HS-5 (cell line): ENCODE results near the gene UTP15.
A peak's percentile ranks its signal among the peaks of the same experiment; 100 is the strongest.

ENCODE experiments used
- DNase-seq: peaks from one replicate; pipeline ENCODE4 v3.0.0-alpha.2; 2012; ENCODE audit warnings: low read depth

Gene UTP15, protein sequence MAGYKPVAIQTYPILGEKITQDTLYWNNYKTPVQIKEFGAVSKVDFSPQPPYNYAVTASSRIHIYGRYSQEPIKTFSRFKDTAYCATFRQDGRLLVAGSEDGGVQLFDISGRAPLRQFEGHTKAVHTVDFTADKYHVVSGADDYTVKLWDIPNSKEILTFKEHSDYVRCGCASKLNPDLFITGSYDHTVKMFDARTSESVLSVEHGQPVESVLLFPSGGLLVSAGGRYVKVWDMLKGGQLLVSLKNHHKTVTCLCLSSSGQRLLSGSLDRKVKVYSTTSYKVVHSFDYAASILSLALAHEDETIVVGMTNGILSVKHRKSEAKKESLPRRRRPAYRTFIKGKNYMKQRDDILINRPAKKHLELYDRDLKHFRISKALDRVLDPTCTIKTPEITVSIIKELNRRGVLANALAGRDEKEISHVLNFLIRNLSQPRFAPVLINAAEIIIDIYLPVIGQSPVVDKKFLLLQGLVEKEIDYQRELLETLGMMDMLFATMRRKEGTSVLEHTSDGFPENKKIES

DNA sequence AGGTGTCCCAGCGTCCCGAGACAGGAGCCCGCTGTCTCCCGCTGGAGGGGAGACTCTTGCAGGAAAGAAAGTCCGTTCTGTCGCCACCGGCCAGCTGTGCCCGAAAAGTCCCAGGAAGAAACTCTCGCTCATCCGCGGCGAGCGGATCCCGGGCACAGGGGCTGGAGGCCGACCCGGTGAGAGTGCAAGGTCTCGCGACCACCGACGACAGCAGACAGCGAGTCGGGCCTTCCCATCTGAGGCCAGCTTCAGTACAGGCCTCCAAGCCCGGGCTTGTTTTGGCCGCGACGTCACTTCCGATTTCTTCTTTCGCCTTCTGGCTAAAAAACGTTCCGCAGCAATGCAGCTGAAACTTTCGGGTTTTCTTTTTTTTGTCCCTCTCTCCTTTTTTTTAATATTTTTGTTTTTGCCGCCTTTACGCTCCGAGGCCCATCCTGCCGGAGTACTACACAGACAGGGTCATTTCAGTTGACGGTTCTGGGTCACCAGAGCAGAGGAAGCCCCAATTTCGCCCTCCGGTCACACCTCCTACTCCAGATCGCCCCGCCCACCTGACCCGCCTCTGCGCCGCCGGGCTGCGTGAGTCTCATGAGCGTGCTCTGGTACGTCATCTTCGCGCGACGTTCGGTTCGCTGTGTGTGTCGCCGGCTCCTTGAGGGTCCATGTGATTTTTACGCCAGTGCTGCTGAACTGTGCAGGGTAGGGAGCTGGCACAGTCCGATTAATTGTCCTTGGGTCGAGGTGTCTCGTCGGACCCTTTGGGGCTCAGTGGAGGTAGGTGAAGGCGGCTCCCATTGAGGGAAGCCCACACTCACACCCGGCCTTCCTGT lies at the start of gene UTP15, which contains the start of gene ANKRA2:
Gene UTP15 (plus strand): TSS at position 605 of the 830 bp plus-strand sequence. CDS start 1,602 bp downstream, outside the sequence.
Gene ANKRA2 (minus strand): TSS at position 501 of the 830 bp plus-strand sequence. CDS start 2,758 bp downstream, outside the sequence.
- DNase-seq = peak; percentile 91

DNA sequence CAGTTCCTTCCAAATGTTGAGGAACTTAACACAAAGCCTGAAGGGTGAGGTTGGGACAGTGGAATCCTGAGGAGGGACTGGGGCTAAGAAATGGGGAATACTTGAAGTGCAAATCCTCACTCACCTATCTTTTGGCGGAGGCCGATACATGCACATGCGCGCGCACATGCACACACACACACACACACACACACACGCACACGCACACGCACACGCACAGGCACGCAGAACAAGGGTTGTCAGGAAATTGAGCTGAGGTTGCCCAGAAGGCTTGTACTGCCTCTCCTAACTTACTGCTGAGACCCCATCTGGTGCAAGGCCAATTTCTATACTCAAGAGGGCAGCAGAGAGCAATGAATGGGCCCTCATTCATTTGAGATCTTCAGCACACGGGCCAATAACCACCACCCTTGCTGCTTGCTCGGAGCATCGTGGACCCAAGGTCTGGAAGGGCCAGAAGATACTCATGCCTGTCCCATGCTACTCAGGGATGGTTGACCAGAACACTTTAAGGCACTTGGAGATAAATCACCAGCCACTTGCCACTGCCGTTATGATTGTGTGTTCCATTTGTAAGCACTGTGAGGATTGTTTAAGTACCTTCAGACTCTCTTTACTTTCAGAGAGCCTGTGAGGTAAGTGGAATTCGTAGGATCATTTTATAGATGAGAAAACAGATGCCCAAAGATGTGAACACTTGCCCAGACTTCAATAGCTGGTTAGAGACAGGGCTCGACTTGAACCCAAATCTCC lies 45.8 kb upstream of the UTP15 start:
- DNase-seq = peak; percentile 46

DNA sequence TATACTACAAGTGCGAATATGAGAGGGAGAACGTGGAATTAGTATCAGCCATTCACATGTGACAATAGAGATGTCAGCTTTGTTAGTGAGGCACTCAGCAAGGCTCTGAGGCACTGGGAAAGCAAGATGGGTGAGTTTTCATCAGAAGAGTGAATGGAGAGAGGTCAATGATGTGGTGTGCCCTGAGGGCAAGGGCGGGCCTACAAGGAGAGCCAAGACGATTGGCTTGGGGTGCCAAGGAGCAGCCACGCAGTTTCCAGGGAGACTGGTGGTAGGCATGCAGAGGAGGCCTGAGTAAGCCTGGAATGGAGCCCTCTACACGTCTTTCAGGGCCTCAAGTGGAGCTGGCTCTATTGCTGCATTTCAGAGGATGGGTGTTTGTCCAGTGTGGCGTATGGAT lies 42.6 kb upstream of the UTP15 start:
- no peak for DNase-seq

DNA sequence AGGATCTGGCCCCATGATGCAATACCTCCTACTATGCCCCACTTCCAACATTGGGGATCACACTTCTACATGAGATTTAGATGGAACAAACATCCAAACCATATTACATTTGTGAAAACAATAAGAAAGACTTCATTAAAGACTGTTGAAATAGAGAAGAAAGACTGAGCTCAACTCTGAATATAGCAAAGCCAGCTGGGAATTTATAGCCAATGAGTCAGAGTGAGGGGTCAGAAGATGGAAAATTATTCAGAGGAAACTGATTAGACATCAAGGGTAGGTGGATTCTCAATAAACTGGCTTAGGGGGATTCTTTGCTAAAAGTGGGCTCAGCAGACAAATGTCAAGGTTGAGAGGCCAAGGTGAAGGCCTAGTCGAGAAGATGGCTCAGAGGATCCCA lies 41.7 kb upstream of the UTP15 start:
- no peak for DNase-seq

DNA sequence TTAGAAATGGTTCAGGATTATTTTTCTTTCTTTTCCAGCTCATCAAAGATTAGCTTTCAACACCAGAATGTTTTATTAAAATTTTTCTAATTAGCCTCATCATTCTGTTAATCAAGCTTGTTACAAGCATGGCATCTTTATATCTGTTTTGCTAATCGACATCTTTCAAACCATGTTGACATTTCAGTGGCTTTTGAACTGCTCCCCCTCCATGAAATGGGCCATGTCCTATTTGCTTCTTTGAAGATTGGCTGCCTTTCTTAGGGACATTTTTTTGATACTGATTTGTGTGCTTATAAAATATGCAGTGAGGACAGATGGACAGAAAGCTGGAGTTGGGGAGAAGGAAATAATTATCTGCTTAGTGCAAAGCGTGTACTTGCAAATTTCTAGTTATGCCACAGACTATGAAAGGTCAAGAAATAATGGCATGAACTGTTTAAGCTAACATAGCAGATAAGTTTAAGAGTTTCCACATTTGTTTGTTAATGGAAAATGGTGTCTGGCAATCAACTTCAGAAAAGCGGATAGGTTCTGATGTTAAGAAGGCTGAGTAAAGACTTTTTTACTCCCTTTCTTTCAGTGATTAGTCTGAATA lies 39.8 kb upstream of the UTP15 start:
- DNase-seq = no peak

DNA sequence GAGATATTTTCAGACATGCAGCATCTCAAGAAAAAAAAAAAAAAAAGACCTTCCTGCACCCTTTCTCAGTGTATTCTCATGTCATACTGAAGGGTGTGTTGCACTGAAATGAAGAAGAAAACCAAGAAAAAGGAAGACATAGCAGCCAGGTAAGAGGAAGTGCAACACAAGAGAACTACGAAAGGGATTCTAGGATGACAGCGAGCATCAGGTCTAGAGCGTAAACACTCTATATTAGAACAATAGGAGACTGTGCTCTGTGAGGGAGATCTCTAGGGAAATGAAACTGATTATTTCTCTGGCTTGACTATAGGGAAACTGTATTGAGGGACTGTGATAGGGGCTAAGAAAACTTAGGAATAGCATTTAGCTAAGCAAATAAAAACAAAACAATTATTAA lies 37.3 kb upstream of the UTP15 start:
- no peak for DNase-seq

DNA sequence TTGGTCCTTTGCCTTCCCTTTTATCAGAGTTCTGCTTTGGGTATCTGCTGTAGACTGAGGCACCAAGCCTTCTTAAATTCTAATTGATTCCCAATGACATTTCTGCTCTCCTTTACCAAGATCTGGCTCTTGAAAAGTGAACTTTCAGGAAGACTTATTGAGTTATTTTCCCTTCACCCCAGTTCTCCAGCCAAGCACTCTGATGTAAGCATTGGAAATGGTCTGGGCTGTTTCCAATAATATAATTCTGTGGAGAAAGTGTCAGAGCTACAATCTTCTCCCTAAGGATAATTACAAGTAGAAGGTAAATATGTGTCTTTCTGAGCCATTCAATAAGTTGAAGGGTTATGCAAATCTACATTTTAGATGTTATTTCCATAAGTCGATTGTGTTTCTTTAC lies 36.5 kb upstream of the UTP15 start:
- no peak for DNase-seq

DNA sequence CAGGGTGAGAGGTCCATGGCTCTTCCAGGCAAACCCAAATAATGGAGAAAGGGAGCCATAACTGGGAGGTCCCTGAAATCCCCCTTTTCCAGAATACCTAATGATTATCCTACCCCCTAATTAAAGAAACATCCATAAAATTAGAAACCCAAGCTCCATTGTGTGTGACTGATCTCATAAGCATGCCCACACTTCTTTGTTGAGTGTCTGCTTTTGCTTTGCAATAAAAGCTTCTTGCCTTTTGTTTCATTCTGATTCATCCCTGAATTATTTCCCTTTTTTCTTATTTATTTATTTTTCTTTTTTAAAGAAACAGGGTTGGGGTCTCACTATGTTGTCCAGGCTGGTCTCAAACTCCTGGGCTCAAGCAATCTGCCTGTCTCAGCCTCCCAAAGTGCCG lies 34.2 kb upstream of the UTP15 start:
- DNase-seq = no peak

DNA sequence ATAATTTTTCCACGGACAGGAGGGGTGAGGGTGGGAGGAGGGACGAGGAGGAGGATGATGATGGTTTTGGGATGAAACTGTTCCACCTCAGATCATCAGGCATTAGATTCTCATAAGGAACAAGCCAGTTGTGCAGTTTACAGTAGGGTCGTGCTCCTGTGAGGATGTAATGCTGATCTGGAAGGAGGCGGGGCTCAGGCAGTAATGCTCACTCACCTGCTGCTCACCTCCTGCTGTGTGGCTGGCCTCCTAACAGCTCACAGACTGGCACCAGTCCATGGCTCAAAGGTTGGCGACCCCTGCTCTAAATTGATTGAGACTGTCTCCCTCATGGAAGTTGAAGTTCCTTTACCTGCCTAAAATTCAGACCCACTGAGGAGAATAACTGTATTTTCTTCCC lies 33.3 kb upstream of the UTP15 start:
- DNase-seq = no peak

DNA sequence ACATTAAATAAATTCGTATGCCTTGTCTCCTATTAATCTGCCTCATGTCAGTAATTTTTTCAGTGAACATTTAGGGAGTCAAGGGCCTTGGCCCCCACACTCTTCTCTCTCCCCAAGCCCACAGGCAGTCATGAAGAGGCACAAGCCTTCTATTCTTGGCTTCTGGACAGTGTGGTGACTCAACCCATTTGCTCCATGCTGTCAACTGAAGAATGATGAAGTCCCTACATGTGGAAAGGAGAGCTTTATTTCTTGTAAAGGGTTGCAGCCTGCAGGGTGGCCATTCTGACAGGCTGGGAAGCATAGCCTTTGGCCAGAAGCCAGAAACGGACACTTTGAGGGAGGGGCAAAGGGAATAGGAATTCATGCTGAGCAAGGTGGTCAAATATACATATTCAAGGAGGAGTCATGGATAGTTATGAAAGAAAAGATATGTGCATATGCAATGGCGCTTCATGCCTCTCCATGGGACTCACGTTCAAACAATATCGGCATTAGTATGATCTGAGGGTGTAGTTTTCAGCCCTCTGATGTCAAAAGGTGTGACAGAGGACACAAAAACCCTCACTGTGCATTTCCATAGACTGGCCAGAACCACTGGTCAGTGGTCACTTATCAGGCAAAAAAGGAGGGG lies 31.4 kb upstream of the UTP15 start:
- no peak for DNase-seq

DNA sequence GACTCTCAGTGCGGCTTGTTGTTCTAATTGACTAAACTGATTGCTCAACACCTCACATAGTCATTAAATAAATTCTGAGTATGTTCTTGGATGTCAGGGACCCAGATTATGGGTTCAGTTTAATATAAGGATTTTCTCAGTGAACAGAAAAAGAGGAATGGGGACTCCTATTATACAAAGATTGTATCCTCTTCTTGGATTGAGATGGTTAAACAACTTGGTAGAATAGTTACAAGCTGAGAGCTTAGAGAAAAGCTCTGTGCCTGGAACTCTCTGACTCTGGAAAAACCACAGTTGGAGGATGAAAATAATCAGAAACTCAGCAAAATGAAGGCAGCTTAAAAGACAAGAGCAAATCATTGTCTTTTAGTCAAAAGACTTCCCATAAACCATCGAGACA lies 30.6 kb upstream of the UTP15 start:
- DNase-seq = no peak

DNA sequence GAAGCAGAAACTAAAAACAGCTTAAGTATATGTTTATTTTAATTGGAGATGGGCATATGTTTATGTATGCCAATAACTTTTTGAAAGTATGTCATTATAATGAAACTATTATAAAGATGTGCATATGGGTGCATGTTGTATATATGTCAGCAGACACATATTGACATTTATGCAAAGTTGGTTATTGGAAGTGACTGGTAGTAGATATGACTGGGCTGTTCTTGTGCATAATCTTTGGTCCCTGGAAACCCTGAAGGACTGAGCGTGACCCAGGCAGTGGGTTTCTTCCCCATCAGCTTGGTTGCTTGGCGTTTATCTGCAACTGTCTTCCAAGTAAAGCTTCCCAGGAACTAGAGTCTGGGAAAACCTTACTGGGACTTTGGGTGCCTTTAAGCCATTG lies 25.8 kb upstream of the UTP15 start:
- DNase-seq = no peak

DNA sequence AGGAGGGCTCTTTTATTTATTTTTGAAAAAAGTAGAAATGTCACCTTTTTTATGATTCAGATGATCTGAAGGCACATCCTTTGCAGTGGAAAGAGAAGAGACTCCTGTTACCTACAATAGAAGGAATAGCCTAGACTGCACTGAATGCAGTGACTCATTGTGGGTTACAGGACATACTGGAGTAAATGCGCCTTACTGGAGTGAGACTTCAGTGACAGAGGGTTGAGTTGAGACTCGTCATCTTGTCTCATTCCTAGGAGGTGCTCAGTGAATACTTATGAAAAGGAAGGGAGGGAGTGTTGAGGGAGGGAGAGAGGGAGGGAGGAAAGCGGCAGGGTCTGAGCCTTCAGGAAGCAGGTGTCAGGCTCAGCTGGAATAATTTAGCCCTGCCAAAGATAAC lies 25.4 kb upstream of the UTP15 start:
- no peak for DNase-seq

DNA sequence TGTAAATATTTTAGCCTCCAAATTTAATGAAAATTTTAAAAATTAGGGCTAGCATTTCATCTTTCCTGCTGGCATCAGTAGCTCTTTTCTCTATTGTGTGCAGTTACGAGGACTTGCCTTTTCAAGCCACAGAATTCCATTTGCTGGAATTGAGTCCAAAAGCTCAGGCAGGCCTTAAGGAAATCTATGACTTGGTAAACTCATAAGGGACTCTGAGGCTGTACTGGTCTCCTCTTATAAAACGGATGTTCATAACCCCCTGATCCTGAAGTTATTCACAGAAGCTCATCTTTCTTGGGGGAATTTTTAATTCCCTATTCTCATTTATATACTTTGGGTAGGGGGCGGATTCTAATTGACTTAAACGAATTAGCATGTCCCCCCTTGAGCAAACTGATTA lies 23.5 kb upstream of the UTP15 start:
- no peak for DNase-seq

DNA sequence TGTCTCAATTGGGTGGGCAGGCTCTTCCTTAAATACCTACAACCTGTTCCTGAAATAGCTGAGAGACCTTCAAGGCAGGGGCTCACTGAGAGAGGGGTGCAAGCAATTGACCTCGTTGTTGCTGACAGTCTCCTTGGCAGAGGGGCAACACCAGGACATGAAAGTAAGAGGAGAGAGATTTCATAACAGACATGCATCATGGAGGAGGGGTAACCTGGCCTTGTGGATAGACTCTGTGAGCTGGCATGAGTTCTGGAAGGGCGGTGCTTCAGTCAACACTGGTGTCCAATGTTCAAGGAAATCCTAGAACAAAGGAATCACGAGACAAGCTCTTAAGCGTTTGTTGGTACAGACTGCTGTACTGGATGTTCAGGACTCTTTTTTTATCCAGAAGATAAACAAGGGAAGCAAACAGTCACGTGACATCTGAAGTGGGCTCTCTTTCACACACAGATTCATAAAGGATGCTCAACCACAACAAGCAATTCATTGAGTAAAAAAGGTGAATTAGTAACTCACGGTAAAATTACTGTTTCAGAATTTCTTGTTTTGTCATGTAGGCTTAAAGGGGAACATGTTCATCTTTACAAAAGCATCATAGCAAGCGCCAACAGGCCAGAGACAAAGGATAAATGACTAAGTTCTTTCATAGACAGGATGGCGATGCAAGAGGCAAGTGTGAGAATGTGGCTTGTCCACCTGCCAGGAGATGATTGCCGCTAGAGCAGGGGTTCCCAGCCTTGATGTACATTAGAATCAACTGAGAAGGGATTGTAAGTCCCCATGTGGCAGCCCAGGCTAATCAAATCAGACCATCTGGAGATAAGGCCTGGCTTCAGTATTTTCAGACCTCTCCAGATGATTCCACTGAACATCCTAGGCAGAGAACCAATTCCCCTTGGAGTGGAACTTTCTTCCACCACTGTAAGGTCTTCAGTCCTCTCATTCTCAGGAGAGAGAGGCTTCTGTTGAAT lies 20.8 kb upstream of the UTP15 start:
- no peak for DNase-seq

DNA sequence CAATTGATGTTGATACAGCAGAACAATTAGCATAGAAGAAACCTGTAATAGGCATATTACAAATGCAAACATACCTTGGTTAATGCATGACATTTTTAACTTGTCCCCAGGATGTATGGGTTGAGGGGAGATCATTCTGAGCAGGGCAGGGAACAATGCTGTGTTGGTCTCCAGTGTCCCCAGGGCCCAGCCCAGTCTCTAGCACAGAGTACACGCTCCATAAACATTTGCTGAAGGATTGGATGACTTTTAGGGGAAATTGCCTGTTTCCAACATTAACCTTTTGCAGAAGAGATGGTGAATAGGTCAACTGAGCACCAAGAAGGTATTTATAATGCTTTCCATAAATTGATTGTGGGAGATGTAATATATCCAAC lies 20.2 kb upstream of the UTP15 start:
- DNase-seq = no peak

DNA sequence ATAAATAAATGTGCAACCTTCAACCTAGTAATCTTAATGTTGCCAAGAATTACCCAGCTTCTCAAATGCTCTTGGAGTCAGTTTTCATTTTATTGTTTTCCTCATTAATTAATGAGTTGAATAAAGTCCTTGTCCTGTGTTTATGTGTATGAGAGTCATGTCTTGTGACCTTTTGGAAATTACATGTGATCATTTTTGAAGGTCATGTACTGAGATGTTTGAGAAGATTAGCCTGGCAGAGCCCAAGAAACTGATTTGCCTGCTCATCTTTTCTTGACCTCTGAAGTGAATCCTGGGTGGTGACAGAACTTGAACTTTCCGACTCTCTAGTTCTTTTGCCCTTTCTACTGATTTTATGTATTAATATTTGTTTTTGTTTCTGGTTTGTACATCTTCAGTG lies 15.5 kb upstream of the UTP15 start:
- no peak for DNase-seq

DNA sequence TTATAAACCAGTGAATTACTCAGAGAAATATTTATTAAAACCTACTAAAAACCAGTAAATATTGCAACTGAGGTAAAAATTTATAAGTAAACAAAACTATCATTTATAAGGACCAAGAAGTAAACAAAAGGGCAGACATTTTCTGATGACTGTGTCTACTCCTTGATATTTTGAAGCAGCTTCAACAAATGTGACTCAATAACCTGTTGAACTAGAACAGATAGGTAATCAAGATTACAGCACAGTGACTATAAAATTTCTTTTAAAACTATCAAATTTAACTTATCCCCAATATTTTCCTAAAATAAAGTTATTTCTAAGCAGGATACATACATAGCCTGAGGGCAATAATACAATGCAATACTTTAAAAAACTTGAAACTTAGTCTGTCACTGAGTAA lies 12.9 kb upstream of the UTP15 start:
- no peak for DNase-seq

DNA sequence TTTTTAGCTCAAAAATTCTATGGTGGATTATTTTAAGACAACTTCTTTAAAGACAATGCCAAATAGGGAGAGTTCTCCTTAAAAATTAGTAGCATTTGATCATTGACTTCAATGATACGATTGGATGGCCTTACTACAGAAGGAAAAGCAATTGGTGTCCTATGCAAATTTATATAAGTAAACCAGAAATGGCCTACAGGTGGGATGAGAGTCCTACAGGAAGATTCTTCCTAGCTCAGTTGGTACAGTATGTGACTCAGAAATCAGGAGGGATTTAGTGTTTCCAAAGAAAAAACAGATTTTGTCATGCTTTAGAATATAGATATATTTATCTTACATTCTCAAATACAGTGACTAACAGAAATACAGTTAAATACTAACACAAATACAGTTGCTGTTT lies 6.6 kb upstream of the UTP15 start:
- DNase-seq = no peak

DNA sequence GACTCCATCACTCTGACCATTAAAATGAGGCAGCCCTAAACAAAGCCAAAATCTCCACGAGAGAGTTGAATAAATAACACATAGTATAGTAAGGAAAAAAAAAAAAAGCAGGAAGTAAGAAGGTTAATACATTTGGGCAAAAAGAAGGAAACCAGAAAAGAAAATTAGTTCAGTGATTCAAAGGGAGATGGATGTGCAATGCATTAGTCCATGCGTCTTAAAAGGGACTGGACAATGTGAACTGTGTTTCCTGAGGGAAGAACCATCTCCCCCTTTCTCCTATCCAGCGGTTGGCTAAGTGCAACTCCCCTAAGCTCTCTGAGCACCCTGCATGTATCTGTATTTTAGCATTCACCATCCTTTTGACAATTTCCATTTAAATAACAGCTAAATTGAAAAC lies 1.5 kb upstream of the UTP15 start:
- no peak for DNase-seq
